Measurements from ENCODE around the gene C10orf53. TPM values are rescaled to one million over a fixed set of nuclear protein-coding genes. Genes with fewer than 3 reads are reported as not detected.

Gene C10orf53
- polyA plus RNA-seq, 3 donors, result not detected

GRCh38 chr10:49647554-49647953 lies 31.9 kb upstream of the C10orf53 start:
- H3K4me3 ChIP-seq (replicated peaks in 1 of 3; ENCODE audit: low read depth in 2 of 3, low read length in 3 of 3), result no peak overlapping the region
- DNase-seq, result no peak

GRCh38 chr10:49647985-49648795 lies 31.3 kb upstream of the C10orf53 start:
- Mint-ChIP-seq H3K4me3 (no peak overlapping the region), H3K4me1 (peaks cover 26% of the 10 kb centered on the region), H3K9me3 (peaks cover 0 to 6% (median 2%) of the 10 kb centered on the region in 7 donors), H3K36me3 (no peaks in the 10 kb centered on the region), H3K27ac (peak overlapping the region in 1 of 7 donors; percentile 24), H3K27me3 (ENCODE audit: low read depth in 3 of 3) (peaks cover 13 to 21% (median 16%) of the 10 kb centered on the region in 3 donors)
- no peaks in the 10 kb centered on the region for H4K20me1 ChIP-seq (ENCODE audit: insufficient read depth, low read length)
- no peak for TF ChIP-seq CTCF (IDR thresholded peaks at IDR 0.05)
- DNase-seq, result no peak
- H3K4me3 ChIP-seq (replicated peaks in 1 of 3; ENCODE audit: low read depth in 2 of 3, low read length in 3 of 3), result no peak overlapping the region
- no peak overlapping the region for H3K27ac ChIP-seq (ENCODE audit: low read depth in 1 of 2, low read length in 2 of 2)
- no peaks in the 10 kb centered on the region for H3K79me2 ChIP-seq (ENCODE audit: insufficient read depth, low read length)
- no peak overlapping the region for H3K9ac ChIP-seq (ENCODE audit: insufficient read depth, low read length, poor library complexity, severe bottlenecking)
- no peaks in the 10 kb centered on the region for H3K9me3 ChIP-seq (replicated peaks in 1 of 2; ENCODE audit: control insufficient read depth in 1 of 2, insufficient read depth in 1 of 2, low read length in 2 of 2)
- H3K36me3 ChIP-seq (replicated peaks in 1 of 2; ENCODE audit: control insufficient read depth in 1 of 2, insufficient read depth in 2 of 2, low read length in 2 of 2), result no peaks in the 10 kb centered on the region
- WGBS (ENCODE audit: insufficient coverage), result 85% methylated on average over 12 of the region's 18 CpGs
- H3K4me2 ChIP-seq (replicated peaks; ENCODE audit: extremely low read depth, low read length, poor library complexity, severe bottlenecking), result no peak overlapping the region
- H3K4me1 ChIP-seq (ENCODE audit: control insufficient read depth in 1 of 2, insufficient read depth in 2 of 2, low read length in 2 of 2), result peaks cover 10 to 13% of the 10 kb centered on the region in 2 donors
- H3K27me3 ChIP-seq (ENCODE audit: control insufficient read depth in 2 of 2, insufficient read depth in 2 of 2, low read length in 2 of 2), result no peaks in the 10 kb centered on the region
- H2AFZ ChIP-seq (ENCODE audit: insufficient read depth, low read depth, low read length, poor library complexity, severe bottlenecking), result no peak overlapping the region
- intact Hi-C loops (cut with micrococcal nuclease), result no loop called here

More at GRCh38 chr10:49647554-49647953, 31.9 kb upstream of the C10orf53 start:
- Histone ChIP-seq H3K4me2 (replicated peaks; ENCODE audit: extremely low read depth, low read length, poor library complexity, severe bottlenecking) (no peak overlapping the region), H3K27me3 (ENCODE audit: control insufficient read depth in 2 of 2, insufficient read depth in 2 of 2, low read length in 2 of 2) (no peaks in the 10 kb centered on the region), H3K27ac (ENCODE audit: low read depth in 1 of 2, low read length in 2 of 2) (no peak overlapping the region), H3K9me3 (replicated peaks in 1 of 2; ENCODE audit: control insufficient read depth in 1 of 2, insufficient read depth in 1 of 2, low read length in 2 of 2) (no peaks in the 10 kb centered on the region), H2AFZ (ENCODE audit: insufficient read depth, low read depth, low read length, poor library complexity, severe bottlenecking) (no peak overlapping the region), H3K9ac (ENCODE audit: insufficient read depth, low read length, poor library complexity, severe bottlenecking) (no peak overlapping the region), H4K20me1 (ENCODE audit: insufficient read depth, low read length) (no peaks in the 10 kb centered on the region), H3K4me1 (ENCODE audit: control insufficient read depth in 1 of 2, insufficient read depth in 2 of 2, low read length in 2 of 2) (peaks cover 10 to 13% of the 10 kb centered on the region in 2 donors), H3K36me3 (replicated peaks in 1 of 2; ENCODE audit: control insufficient read depth in 1 of 2, insufficient read depth in 2 of 2, low read length in 2 of 2) (no peaks in the 10 kb centered on the region), H3K79me2 (ENCODE audit: insufficient read depth, low read length) (no peaks in the 10 kb centered on the region)
- intact Hi-C loops (cut with micrococcal nuclease), result no loop called here
- Mint-ChIP-seq H3K4me1 (peaks cover 26% of the 10 kb centered on the region), H3K36me3 (no peaks in the 10 kb centered on the region), H3K9me3 (peaks cover 0 to 6% (median 2%) of the 10 kb centered on the region in 7 donors), H3K27me3 (ENCODE audit: low read depth in 3 of 3) (peaks cover 11 to 20% (median 16%) of the 10 kb centered on the region in 3 donors), H3K4me3 (no peak overlapping the region), H3K27ac (no peak overlapping the region)
- WGBS (ENCODE audit: insufficient coverage), result 94% methylated on average over 2 of the region's 4 CpGs
- no peak for TF ChIP-seq CTCF (IDR thresholded peaks at IDR 0.05)
